WTC11 (cell line): ENCODE data around the gene PAQR9. TPM values are rescaled to one million over a fixed set of nuclear protein-coding genes. Genes with fewer than 3 reads are reported as not detected.

ENCODE experiments used
- ATAC-seq: fragments of 200-7000 bp; cut with Tn5 transposase; 2 replicates; pipeline ENCODE4 v1.10.0; 2021; ENCODE audit warnings: mild to moderate bottlenecking, moderate library complexity
- CTCF ChIA-PET: fragments of 300-600 bp; sonication (Branson Sonifier 250); formaldehyde crosslinking; loops from one replicate; lab custom pipeline; 2021; ENCODE audit warnings: antibody characterized with exemption; lab: Charles Lee
- POLR2A ChIA-PET: fragments of 350-600 bp; sonication (Branson Sonifier 250); formaldehyde crosslinking; loops from one replicate; lab custom pipeline; 2021; ENCODE audit warnings: antibody characterized with exemption; lab: Charles Lee
- DNase-seq: peaks from one replicate; pipeline ENCODE4 v3.0.0; 2021; ENCODE audit warnings: low spot score
- H3K27ac Mint-ChIP-seq: 2 replicates; pipeline ENCODE4 v1.8.0; 2021; ENCODE audit warnings: mixed read lengths
- H3K27me3 Mint-ChIP-seq: 2 replicates; pipeline ENCODE4 v1.8.0; 2021; ENCODE audit warnings: low read depth, mild to moderate bottlenecking, moderate library complexity, mixed read lengths
- H3K36me3 Mint-ChIP-seq: 2 replicates; pipeline ENCODE4 v1.8.0; 2021; ENCODE audit warnings: mixed read lengths
- H3K4me1 Mint-ChIP-seq: 2 replicates; pipeline ENCODE4 v1.8.0; 2022; ENCODE audit warnings: mixed read lengths
- H3K4me3 Mint-ChIP-seq: 2 replicates; pipeline ENCODE4 v1.8.0; 2021; ENCODE audit warnings: mild to moderate bottlenecking, moderate library complexity, mixed read lengths
- H3K9me3 Mint-ChIP-seq: 2 replicates; pipeline ENCODE4 v1.8.0; 2021; ENCODE audit warnings: mixed read lengths
- CREM ChIP-seq: sonication (generic); formaldehyde crosslinking; IDR thresholded peaks from 2 replicates; pipeline ENCODE4 v1.8.1; 2022; ENCODE audit warnings: mild to moderate bottlenecking, missing genetic modification reagents, moderate library complexity
- ELF4 ChIP-seq: sonication (generic); formaldehyde crosslinking; IDR thresholded peaks from 2 replicates; pipeline ENCODE4 v1.8.1; 2022; ENCODE audit warnings: low read depth, mild to moderate bottlenecking, moderate library complexity, missing genetic modification reagents
- EMX1 ChIP-seq: fragments of 250-450 bp; sonication (Bioruptor Pico); IDR thresholded peaks from 2 replicates; pipeline ENCODE4 v1.8.0; 2021; ENCODE audit warnings: mild to moderate bottlenecking
- ESRRA ChIP-seq: sonication (generic); formaldehyde crosslinking; IDR thresholded peaks from 2 replicates; pipeline ENCODE4 v1.8.1; 2022; ENCODE audit warnings: mild to moderate bottlenecking, missing genetic modification reagents, borderline replicate concordance
- FOXK1 ChIP-seq: sonication (generic); formaldehyde crosslinking; IDR thresholded peaks from 2 replicates; pipeline ENCODE4 v1.8.0; 2022; ENCODE audit warnings: mild to moderate bottlenecking, moderate library complexity, missing genetic modification reagents
- GABPB1 ChIP-seq: sonication (generic); formaldehyde crosslinking; IDR thresholded peaks from 2 replicates; pipeline ENCODE4 v1.8.1; 2023; ENCODE audit warnings: mild to moderate bottlenecking, missing genetic modification reagents
- GRHL2 ChIP-seq: fragments of 250-450 bp; sonication (Bioruptor Pico); IDR thresholded peaks from 2 replicates; pipeline ENCODE4 v1.8.0; 2022; ENCODE audit warnings: mild to moderate bottlenecking, moderate library complexity; ENCODE audit not compliant: insufficient replicate concordance, severe bottlenecking
- NFATC4 ChIP-seq: fragments of 250-450 bp; sonication (Bioruptor Pico); IDR thresholded peaks from 2 replicates; pipeline ENCODE4 v1.9.0; 2021; ENCODE audit warnings: mild to moderate bottlenecking
- NFE2L1 ChIP-seq: sonication (generic); formaldehyde crosslinking; IDR thresholded peaks from 2 replicates; pipeline ENCODE4 v1.8.1; 2023; ENCODE audit warnings: missing genetic modification reagents
- PRRX2 ChIP-seq: fragments of 250-450 bp; sonication (Bioruptor Pico); IDR thresholded peaks from 2 replicates; pipeline ENCODE4 v1.8.0; 2021; ENCODE audit warnings: mild to moderate bottlenecking
- SMAD4 ChIP-seq: sonication (generic); formaldehyde crosslinking; IDR thresholded peaks from 2 replicates; pipeline ENCODE4 v1.8.0; 2022; ENCODE audit warnings: mild to moderate bottlenecking, missing genetic modification reagents
- SOX15 ChIP-seq: fragments of 250-450 bp; sonication (Bioruptor Pico); IDR thresholded peaks from 2 replicates; pipeline ENCODE4 v1.9.0; 2021; ENCODE audit warnings: mild to moderate bottlenecking
- TEAD1 ChIP-seq: sonication (generic); formaldehyde crosslinking; IDR thresholded peaks from 2 replicates; pipeline ENCODE4 v1.8.0; 2022; ENCODE audit warnings: mild to moderate bottlenecking, missing genetic modification reagents
- ZNF121 ChIP-seq: sonication (generic); formaldehyde crosslinking; IDR thresholded peaks from 2 replicates; pipeline ENCODE4 v1.8.0; 2023; ENCODE audit warnings: missing genetic modification reagents
- ZNF138 ChIP-seq: sonication (generic); formaldehyde crosslinking; conservative IDR thresholded peaks from 2 replicates; pipeline ENCODE4 v1.8.1; 2022; ENCODE audit warnings: mild to moderate bottlenecking, moderate library complexity, missing genetic modification reagents
- ZNF263 ChIP-seq: sonication (generic); formaldehyde crosslinking; IDR thresholded peaks from 2 replicates; pipeline ENCODE4 v1.8.1; 2022; ENCODE audit warnings: low read depth, mild to moderate bottlenecking, moderate library complexity, missing genetic modification reagents
- ZNF423 ChIP-seq: fragments of 250-450 bp; sonication (Bioruptor Pico); IDR thresholded peaks from 2 replicates; pipeline ENCODE4 v2.1.2; 2022; ENCODE audit warnings: mild to moderate bottlenecking, moderate library complexity
- ZNF671 ChIP-seq: fragments of 250-450 bp; sonication (Bioruptor Pico); IDR thresholded peaks from 2 replicates; pipeline ENCODE4 v1.8.0; 2021; ENCODE audit warnings: mild to moderate bottlenecking
- total RNA-seq: library from RNA; stranded (reverse); gene quantifications from 3 replicates; pipeline ENCODE4 v1.2.3, GENCODE V29; 2021
- TF ChIP-seq, protein P1 (sequence below): sonication (generic); formaldehyde crosslinking; IDR thresholded peaks from 2 replicates; pipeline ENCODE4 v1.8.0; 2022; ENCODE audit warnings: missing genetic modification reagents
- TF ChIP-seq, protein P2 (sequence below): sonication (generic); formaldehyde crosslinking; IDR thresholded peaks from 2 replicates; pipeline ENCODE4 v1.8.1; 2023; ENCODE audit warnings: mild to moderate bottlenecking, missing genetic modification reagents, moderate library complexity
- TF ChIP-seq, protein P3 (sequence below): fragments of 250-450 bp; sonication (Bioruptor Pico); IDR thresholded peaks from 2 replicates; pipeline ENCODE4 v2.1.2; 2022; ENCODE audit warnings: mild to moderate bottlenecking, moderate library complexity
- TF ChIP-seq, protein P4 (sequence below): sonication (generic); formaldehyde crosslinking; IDR thresholded peaks from 2 replicates; pipeline ENCODE4 v1.8.1; 2022; ENCODE audit warnings: missing genetic modification reagents, borderline replicate concordance
- TF ChIP-seq, protein P5 (sequence below): fragments of 250-450 bp; sonication (Bioruptor Pico); conservative IDR thresholded peaks from 2 replicates; pipeline ENCODE4 v1.9.0; 2021; ENCODE audit warnings: mild to moderate bottlenecking

The PAQR9 gene
- total RNA-seq, 1 experiment from 2014 or later, result 2.0 TPM

DNA sequence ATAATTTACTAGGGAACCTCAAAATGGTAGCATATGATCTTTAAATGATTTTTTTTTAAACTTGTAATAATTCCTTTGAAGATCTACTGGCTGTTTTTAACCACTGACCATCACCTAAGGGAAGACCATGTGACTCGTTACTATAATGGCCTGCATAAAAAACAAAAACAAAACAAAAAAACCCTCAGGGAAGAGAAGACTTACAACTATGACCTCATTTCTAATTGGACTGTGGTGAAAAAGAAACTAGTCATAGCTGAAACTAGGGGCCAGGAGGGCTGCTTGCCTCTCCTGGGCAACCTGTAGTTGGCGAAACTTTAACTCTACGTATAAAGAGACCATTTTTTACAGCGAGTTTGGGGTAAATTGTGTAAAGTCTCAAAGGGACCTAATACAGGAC lies 23.0 kb downstream of the PAQR9 start (continued):
- TF ChIP-seq, protein P1, sequence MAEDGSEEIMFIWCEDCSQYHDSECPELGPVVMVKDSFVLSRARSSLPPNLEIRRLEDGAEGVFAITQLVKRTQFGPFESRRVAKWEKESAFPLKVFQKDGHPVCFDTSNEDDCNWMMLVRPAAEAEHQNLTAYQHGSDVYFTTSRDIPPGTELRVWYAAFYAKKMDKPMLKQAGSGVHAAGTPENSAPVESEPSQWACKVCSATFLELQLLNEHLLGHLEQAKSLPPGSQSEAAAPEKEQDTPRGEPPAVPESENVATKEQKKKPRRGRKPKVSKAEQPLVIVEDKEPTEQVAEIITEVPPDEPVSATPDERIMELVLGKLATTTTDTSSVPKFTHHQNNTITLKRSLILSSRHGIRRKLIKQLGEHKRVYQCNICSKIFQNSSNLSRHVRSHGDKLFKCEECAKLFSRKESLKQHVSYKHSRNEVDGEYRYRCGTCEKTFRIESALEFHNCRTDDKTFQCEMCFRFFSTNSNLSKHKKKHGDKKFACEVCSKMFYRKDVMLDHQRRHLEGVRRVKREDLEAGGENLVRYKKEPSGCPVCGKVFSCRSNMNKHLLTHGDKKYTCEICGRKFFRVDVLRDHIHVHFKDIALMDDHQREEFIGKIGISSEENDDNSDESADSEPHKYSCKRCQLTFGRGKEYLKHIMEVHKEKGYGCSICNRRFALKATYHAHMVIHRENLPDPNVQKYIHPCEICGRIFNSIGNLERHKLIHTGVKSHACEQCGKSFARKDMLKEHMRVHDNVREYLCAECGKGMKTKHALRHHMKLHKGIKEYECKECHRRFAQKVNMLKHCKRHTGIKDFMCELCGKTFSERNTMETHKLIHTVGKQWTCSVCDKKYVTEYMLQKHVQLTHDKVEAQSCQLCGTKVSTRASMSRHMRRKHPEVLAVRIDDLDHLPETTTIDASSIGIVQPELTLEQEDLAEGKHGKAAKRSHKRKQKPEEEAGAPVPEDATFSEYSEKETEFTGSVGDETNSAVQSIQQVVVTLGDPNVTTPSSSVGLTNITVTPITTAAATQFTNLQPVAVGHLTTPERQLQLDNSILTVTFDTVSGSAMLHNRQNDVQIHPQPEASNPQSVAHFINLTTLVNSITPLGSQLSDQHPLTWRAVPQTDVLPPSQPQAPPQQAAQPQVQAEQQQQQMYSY, result no peak
- TF ChIP-seq, protein P2, sequence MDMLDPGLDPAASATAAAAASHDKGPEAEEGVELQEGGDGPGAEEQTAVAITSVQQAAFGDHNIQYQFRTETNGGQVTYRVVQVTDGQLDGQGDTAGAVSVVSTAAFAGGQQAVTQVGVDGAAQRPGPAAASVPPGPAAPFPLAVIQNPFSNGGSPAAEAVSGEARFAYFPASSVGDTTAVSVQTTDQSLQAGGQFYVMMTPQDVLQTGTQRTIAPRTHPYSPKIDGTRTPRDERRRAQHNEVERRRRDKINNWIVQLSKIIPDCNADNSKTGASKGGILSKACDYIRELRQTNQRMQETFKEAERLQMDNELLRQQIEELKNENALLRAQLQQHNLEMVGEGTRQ (CRISPR knock-in tag), result no peak
- TF ChIP-seq SMAD4 (CRISPR knock-in tag) (no peak), GRHL2 (CRISPR knock-in tag) (no peak), ELF4 (CRISPR knock-in tag) (no peak), ESRRA (CRISPR knock-in tag) (no peak)
- TF ChIP-seq, all 79 proteins: peak for 0

DNA sequence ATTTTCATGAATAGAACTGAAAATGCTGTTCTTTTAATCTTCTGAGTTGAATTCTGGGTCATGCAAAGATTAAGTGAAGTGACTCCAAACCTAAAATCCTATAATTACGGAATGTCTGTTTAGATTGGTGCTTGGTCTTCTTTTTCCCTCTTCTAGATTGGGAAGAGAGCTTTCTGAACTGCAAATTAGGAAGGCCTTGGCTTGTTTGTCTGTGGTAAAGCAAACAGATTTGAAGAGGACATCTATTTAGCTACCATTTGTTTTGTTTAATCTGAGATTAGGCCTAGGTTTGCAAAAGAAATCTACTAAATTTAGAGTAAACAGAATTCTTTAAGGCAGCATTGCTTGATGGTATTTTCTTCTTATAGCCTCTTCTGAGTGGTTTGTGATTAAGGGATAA lies 23.5 kb downstream of the PAQR9 start:
- H3K9me3 Mint-ChIP-seq, result peaks cover under 1% of the 10 kb centered on the region
- TF ChIP-seq NFE2L1 (CRISPR knock-in tag) (no peak), SOX15 (no peak), CREM (CRISPR knock-in tag) (no peak), ZNF423 (CRISPR knock-in tag) (no peak), ZNF671 (CRISPR knock-in tag) (no peak), ZNF138 (CRISPR knock-in tag) (no peak), FOXK1 (CRISPR knock-in tag) (no peak), ZNF121 (no peak), NFATC4 (CRISPR knock-in tag) (no peak), GABPB1 (CRISPR knock-in tag) (no peak), PRRX2 (CRISPR knock-in tag) (no peak), EMX1 (CRISPR knock-in tag) (no peak), ZNF263 (CRISPR knock-in tag) (no peak), TEAD1 (CRISPR knock-in tag) (no peak)
- TF ChIP-seq, protein P3, sequence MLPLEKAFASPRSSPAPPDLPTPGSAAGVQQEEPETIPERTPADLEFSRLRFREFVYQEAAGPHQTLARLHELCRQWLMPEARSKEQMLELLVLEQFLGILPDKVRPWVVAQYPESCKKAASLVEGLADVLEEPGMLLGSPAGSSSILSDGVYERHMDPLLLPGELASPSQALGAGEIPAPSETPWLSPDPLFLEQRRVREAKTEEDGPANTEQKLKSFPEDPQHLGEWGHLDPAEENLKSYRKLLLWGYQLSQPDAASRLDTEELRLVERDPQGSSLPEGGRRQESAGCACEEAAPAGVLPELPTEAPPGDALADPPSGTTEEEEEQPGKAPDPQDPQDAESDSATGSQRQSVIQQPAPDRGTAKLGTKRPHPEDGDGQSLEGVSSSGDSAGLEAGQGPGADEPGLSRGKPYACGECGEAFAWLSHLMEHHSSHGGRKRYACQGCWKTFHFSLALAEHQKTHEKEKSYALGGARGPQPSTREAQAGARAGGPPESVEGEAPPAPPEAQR (CRISPR knock-in tag), result no peak
- TF ChIP-seq, protein P4, sequence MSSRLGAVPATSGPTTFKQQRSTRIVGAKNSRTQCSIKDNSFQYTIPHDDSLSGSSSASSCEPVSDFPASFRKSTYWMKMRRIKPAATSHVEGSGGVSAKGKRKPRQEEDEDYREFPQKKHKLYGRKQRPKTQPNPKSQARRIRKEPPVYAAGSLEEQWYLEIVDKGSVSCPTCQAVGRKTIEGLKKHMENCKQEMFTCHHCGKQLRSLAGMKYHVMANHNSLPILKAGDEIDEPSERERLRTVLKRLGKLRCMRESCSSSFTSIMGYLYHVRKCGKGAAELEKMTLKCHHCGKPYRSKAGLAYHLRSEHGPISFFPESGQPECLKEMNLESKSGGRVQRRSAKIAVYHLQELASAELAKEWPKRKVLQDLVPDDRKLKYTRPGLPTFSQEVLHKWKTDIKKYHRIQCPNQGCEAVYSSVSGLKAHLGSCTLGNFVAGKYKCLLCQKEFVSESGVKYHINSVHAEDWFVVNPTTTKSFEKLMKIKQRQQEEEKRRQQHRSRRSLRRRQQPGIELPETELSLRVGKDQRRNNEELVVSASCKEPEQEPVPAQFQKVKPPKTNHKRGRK (CRISPR knock-in tag), result no peak
- TF ChIP-seq, protein P5, sequence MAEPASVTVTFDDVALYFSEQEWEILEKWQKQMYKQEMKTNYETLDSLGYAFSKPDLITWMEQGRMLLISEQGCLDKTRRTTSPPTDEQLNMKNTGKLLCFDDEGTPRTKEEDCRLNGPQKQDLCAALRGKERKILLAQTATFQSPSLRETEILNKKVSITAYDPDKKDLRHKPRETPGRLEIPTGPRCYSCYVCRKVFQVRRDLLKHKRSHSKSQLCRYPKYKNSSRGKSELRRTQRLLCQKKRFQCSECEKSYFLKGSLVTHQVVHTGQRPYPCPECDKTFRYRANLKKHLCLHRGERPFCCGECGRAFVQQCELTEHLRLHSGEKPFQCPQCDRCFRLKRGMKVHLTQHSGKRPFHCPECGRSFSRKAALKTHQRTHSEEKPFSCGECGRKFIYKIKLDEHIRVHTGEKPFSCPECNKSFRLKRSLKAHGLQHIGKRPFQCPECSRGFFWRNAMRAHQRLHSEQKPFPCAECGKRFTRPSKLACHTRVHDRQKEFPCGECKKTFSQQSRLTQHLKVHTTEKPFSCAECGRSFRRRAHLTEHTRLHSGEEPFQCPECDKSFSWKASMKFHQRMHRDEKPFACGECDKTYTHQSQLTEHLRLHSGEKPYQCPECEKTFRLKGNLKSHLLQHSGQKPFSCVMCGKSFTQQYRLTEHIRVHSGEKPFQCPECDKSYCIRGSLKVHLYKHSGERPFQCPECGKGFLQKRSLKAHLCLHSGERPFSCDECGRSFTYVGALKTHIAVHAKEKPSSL (CRISPR knock-in tag), result no peak
- ChIA-PET CTCF (interaction anchor here (1.1 to 1.5 kb wide), 2 partner anchors 9 to 11 kb away, joined by 4 to 5 read pairs; no protein-coding TSS in a partner anchor), POLR2A (no interaction called here)
- H3K4me3 Mint-ChIP-seq, result no peak overlapping the region
- DNase-seq (no peak), ATAC-seq (no peak)
- H3K36me3 Mint-ChIP-seq, result no peaks in the 10 kb centered on the region
- H3K27ac Mint-ChIP-seq, result no peak overlapping the region
- peaks cover 3% of the 10 kb centered on the region for H3K4me1 Mint-ChIP-seq
- H3K27me3 Mint-ChIP-seq, result no peaks in the 10 kb centered on the region
